GM19372 (cell line): ENCODE results near the gene EGFL7.

Experiments used
- ATAC-seq: cut with Tn5 transposase; IDR thresholded peaks from one replicate; pipeline ENCODE4 v1.9.1; 2021; ENCODE audit warnings: mild to moderate bottlenecking, low read depth, moderate library complexity; ENCODE audit not compliant: unreplicated experiment

The EGFL7 gene

DNA sequence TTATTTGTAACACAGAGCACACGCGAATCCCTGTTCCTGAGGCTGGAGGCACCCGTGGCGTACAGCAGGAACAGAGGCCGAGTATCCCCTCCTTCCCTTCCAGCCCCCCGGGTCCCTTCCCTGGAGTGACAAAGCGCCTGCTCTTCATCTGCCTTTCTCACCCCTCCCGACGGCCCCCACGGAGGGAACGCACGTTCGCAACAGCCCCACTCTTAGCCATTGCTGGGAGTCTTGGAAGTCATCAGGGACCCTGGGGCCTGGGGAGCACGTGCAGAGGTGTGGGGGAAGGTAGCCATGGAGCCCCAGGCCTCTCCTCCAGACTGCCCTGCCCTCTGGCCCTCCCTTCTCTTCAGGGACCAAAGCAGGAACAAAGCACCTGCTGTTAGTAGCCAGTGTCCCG, 22.1 kb downstream of the EGFL7 start:
- ATAC-seq = no peak

DNA sequence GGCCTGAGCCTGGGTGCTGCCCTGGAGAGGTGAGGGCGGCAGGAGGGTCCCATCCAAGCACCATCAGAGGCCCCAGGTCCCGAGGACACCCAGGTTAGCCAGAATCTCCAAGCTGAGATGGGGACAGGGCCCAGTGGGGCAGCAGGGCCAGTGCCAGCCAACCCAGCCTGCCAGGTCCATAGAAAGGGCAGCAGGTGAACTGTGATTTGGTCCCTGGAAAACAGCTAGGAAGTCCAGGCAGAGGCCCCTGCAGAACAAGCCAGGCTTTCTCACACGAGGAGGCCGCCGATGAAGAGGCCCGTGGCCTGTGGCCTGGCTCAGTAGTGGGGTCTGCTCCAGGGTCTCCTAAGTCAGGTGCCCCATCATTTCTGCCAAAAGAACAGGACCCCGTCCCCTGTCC, 22.5 kb downstream of the EGFL7 start:
- ATAC-seq = no peak

DNA sequence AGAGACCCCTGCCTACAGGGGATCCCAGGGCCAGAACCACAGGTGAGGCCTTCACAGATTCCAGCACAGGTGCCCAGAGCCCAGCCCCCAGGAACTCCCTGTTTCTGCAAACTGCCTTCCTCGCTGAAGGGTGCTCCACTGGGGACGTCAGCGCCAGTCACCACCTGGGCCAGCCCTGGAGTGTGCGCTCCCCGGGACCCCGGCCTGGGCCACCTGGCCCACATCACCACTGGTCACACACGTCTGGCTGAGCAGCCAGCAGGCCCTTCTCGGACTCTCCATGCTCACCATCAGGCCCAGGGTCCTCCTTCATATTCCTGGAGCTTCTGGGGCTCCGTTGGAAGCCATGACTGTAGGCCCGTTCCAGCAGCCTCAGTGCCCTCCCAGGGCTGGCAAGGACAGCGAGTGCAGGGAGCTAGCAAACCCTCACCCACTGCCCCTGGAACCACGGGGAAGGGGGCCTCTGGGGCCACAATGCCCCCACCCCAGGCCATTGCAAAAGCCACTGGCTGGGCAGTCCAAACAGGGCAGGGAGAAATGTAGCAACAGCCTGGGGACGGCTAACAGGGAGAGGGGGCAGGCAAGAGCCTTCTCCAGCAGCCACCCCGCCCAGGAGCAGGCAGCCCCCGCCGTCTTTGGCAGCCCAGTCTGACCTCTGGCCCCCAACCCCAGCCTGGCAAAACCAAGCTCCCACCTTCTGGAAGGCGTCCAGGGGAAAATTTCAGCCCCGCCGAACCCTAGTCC, 23.2 kb downstream of the EGFL7 start:
- ATAC-seq = no peak

DNA sequence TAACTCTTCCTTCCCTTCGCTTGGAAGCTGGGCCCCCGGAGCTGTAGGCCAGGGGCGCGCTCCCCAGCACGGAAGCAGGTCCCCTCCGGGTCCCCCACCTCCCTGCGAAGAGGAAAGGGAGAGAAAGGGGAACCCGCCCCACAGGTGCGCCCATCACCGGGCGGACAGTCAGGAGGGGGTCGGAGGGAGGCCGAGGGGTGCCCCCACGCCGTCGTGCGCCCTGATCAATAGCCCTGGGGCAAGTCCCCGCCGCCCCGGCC, 23.7 kb downstream of the EGFL7 start:
- no peak for ATAC-seq

DNA sequence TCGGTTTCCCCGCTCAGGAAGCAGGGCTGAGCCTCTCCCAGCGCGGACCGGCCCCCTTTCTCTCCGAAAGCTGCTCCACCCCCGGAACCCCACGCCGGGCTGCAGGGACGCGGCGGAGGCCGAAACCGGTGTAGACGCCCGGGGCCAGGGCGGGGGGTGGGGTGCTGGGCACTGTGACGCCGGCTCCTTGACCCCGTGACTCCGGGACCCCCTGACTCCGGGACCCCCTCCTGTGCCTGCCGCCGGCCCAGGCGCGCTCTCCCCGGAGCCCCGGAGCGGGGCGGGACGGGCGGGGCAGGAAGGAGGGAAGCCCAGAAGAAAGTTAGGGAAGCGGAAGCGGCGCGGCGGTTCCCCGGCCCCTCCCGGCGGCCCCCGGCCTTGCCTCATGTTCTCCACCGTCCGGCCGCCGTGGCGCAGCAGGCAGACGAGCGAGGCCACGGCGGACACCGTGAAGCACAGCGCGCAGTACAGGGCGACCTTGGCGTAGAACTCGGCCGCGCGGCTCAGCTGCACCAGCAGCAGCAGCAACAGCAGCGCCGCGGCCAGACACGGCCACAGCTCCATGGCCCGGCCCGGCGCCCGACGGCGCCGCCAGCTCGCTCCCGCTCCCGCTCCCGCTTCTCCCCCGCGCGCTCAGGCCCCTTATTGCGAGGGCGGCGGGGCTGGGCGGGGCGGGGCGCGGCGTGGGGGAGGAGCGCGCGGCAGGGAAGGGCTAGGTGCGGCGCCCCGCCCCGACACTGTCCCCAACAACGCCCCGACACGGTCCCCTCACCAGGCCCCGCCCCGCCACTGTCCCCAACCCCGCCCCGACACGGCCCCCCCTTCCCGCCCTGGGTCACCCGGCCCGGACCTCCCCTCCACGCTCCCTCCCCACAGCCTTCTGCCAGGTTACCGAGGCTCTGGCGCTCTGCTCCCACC, 24.3 kb downstream of the EGFL7 start, which contains the start of gene AGPAT2:
TSS of gene AGPAT2 (minus strand) at position 664 of the 918 bp plus-strand sequence. CDS start at position 564, 100 bp downstream.
- no peak for ATAC-seq

DNA sequence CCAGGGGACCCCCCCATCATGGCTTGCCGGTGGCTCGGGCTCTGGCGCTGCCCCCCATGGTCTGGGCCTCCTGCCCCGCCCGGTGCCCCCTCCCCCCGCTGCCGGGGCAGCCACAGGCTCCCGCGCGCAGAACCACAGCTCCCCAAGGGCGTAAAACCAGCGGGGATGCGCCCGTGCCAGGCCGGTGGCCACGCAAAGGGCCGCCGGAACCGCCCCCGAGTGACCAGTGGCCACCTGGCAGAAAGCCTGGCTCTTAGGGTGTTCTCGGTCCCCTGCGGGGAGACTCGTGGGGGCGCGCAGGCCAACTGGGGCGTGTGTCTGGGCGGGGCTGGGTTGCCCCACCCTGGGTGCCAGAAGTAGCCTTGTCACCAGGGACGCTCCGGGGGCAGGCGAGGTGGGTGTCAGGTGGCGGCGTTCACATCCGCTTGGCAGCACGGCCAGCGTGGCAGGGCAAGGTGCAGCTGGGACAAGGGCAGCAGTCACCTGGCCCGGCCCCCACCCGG, 25.1 kb downstream of the EGFL7 start:
- ATAC-seq = no peak

DNA sequence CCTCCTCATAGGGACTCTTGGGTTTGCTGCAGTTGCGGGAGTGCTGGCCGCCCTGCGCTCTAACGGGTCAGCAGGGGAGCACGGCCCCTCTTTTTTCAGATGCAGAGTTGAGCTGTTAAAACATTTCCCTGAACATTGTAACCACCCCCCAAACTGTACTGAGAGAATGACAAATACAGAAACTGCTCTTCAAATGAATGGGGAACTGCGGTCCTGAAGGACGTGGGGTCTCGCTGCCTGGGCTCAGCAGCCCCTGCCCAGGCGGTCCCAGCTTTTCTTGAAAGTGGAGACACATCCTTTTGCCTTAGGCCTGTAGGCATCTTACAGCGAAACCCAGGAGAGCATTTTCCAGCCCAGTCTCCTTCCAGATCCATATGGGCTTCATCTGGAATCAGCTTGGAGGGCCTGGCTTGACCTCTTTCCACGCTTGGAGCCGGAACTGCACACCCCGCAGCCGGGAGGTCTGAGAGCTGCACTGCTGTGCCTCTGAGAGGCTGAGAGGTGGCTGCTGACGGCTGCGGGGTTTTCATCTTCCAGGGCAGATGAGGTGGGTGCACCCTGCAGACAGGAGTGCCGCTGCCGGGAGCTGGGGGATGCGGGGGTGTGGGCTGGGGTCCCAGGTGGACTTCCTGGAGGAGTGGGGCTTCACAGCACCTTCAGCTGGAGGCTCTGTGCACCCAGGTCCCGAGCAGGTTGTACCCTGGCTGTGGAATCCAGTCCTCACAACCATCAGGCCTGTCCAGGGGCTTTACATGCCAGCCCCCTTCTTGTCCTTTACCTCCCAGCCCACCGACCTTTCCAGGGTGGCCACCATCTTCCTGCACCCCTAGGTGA, 25.8 kb downstream of the EGFL7 start:
- no peak for ATAC-seq

DNA sequence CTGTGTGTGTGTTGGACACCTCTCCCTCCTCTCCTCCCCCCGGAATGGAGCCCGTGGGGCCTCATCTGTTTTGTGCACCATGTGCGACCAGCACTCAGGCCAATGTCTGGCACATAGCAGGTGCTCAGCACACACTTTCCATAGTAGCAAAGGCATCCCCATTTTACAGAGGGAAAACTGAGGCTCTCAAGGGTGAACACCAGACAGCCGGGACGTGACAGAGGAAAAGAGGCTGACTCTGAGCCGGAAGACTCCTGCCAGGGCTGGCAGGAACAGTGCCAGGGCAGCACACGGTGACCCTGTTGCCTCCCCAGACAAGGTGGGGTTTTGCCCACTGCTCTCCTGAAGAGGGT, 26.4 kb downstream of the EGFL7 start:
- ATAC-seq = no peak

DNA sequence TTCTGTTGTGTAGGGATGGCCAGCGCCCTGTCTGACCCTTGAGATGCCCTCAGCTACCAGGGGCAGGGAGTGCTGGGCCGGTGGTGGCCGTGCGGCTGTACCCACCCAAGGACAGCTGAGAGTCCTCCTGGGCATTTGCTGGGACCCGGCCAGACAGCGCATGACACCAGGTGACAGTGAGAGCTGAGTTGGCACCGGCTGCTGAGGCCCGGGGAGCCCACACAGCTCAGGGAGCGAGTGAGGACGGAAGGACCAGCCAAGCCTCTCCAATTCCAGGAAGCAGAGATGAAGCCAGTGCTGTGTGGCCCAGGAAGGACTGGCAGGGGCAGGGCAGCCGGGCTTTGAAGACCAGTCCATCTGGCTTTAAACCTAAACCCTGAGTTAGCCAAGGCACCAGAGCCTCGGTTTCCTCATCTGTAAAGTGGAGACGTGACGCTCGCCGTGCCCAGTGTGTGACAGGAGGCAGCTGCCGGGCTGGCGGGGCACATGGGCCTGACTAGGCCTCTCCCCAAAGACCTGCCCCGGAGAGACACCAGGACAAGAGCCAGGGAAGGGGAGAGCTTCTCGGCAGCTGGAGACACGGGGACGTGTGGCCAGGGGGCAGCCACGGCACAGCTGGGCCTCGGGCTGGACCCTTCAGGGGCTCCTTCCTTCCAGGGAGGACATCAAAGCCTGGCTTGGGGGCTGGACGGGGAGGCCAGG, 27.5 kb downstream of the EGFL7 start:
- no peak for ATAC-seq

DNA sequence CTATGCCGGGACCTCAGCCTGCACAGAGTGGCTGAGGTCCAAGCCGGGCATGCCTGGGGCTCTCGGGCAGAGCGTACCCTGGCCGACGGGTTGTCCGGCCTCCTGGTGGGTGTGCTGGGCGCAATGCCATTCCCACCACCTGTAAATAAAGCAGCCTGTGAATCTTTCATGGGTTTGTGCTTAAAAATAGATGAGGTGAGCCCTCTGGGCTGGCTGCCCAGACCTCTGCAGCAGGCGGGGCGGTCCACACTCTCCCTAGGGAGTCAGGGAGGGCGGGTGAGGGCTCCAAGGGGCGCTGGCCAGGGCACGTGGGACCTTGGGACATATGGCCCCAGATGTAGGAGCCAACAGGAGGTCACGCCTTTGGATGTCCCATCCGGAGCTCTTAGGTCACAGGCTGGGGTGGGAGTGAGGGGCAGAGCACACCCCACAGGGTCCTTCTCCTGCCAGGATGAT, 28.1 kb downstream of the EGFL7 start:
- ATAC-seq = no peak

DNA sequence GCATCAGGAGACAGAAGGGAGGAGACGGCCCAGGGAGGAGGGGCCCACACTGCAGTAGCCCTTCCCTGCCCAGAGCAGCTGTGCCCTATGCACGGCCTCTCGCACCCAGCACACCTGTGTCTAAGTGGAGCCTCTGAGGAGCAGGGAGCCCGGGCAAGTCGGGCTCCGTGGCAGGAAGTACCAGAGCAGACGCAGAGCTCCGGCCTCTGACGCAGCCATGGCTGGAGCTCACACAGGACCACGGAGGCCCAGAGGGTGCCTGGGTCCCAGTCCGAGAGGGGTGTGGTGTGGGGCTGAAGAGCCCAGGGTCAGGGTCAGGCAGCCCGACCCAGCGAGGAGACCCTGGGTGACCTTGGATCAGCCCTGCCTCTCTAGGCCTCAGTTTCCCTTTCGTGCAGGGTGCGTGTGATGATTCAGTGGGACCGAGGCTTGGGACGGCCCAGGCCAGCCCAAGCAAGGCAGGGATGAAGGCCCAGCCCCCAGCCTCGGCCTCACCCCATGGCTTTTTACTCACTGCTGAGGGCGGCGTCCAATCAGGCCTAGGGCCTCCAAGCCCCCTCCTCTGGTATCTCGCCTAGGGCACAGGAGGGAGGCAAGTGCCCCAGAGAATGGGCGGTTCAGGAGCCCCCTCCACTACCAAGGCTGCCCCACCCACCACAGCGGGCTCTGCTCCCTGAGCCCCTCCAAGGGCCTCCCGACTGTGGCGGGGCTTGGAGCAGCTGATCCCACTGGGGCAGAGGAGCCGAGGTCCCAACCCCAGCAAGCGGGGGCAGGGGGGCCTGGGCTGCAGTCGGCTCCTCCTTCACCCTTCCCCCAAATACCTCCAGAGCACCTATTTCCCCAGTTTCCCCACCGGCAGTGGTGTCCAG, 28.8 kb downstream of the EGFL7 start:
- no peak for ATAC-seq

DNA sequence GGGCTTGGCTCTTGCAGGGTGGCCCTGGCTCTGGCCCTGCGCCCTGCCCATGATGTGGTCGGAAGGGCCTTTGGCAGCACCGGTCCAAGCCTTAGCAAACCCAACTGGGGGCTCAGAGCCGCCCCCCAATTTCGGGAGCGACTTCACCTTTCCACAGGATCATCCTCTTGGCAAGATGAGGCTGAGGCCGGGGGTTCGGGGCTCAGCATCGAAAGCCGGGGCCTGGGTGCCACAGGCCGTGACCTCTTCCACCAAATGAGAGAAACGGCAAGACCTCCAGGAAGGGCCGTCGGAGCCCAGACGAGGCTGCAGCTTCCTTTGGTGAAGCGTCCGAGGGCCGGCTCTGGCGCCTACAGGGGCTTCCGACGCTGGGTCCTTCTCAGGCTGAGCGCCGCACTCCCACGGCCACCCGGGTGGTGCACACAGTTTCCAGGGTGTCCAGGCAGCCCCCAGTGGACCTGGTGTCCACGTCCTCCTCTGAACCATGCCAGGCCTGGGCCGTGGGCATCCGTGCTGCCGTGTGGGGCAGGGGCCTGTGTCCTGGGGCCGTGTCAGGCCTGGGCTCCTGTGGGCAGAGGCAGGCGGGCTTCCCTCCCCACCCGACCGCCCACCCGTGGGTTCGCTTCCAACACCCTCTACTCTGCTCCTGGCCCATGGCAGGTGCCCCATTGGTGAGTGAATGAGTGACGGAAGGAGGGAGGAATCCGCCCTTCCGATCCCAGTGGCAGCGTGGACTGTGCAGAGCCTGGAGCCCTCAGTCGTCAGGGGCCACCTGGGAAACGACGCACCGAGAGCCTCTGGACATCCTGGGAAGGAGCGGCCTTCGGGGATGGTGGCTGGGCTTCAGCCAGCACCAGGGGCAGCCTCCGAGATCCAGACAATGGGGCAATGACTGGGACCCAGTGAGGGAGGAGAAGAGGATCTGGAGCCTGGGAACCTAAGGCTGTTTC, 29.7 kb downstream of the EGFL7 start:
- ATAC-seq = no peak

DNA sequence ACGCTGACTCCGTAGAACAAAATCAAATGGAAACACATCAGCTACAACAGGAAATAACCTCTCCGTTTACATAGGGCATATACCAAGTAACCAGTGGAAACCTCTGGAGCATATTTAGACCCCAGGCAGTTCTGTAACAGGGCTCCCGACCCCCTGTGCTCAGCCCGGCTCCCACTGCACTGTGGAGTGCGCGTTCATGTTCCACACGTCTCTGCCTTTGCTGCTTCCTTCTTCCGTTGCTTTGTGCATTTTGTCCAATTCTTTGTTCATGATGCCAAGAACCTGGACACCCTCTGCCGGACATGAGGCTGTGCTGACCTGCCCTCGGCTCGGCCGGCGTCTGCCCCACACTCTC, 30.4 kb downstream of the EGFL7 start:
- no peak for ATAC-seq

DNA sequence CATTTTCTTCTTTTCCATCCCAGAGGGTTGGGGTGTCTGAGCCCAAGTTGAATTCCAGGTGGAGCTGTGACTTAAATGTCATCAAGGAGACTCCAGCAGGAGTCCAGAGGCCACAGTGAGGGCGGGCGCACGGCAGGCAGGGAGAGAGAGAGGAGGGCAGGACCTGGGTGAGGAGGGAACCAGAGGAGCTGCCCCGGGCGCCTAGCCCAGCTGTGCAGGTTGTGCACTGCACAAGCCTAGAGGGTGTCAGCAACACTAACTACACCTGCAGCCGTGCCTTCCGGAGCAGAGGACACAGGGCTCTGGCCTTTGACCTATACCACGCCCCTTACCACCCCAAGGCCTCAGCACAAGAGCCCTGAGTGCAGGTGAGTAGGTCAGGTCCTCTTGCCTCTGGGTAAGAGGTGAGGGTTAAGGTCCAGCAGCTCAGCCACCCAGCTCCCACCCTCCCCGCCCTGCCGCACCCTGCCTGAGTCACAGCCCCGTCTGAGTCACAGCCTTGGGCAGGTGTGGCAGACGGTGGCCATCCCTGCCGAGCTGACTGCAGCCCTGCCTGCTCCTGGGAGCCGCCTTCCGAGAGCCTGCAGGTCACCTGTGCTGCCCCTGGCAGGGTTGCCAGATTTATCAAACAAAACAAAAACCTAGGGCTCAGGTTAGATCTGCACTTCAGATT, 30.9 kb downstream of the EGFL7 start:
- ATAC-seq = no peak

DNA sequence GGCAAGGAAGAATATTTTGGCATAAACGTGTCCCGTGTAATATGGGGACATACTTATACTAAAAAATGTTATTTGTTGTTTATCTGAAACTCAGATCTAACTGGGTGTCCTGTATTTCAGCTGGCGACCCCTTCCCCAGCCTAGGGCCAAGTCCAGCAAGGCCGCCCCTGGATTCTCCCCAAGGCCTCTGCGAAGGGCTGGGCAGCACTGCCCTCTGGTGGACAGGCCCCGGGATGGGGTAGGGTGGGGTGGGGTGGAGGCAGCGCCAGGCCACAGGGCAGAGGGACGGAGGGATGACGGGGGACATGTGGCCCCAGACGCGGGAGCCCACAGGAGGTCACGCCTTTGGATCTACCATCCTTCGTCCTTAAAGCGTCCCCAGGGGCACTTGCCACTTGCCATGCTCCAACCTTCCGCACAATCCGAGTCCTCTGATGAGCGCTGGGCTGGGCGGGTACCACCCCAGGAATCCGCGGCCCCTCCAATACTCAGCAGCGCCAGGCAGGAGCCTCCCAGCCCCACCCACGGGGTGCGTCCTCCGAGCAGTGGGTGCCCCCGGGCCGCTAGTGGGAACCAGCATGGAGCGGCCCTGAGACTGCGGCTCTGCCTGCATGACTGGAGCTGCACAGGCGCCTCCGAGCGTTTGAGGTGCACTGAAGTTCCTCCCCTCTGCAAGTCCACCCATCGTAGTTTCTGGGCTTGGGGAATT, 31.6 kb downstream of the EGFL7 start:
- ATAC-seq = no peak

DNA sequence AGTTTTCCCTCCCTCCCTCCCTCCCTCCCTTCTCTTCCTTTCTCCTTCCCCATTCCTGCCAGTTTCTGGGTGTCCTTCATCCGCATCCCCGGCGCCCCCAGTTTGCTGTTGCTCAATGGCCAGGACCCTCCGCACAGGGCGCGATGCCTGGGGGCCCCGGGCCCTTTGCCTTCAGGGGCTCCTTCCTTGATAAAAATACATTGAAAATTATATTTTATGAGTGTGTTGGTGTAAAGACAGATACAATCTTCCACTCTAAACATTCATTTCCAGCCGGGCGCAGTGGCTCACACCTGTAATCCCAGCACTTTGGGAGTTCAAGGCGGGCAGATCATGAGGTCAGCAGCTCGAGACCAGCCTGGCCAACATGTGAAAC, 32.1 kb downstream of the EGFL7 start:
- no peak for ATAC-seq

DNA sequence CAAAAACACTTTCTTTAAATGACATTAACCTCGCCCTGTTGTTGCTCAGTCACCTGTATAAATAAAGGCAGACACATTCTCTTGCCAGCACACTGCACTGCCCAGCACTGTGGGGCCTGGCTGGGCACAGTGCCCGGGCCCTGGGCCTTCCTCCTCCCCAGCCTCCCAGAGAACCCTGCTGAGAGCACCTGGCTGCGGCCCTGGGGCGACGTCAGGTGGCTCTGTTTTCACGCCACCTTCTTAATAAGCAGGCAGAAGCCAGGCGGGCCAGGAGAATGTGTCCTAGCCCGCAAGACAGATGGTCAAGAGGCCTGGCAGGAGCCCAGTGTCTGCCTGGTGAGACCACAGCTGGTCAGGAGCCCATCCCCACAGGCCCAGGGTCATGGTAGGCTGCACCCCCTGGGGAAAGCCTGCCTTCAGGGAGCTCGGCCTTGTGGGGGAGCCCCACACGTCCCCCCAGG, 32.7 kb downstream of the EGFL7 start:
- ATAC-seq = no peak
